WTC11 (cell line): ENCODE results near the gene AANAT. TPM values are rescaled to one million over a fixed set of nuclear protein-coding genes. Genes with fewer than 3 reads are reported as not detected.

Source experiments
- ATAC-seq: fragments of 200-7000 bp; cut with Tn5 transposase; 2 replicates; pipeline ENCODE4 v1.10.0; 2021; ENCODE audit warnings: mild to moderate bottlenecking, moderate library complexity
- CTCF ChIA-PET: fragments of 300-600 bp; sonication (Branson Sonifier 250); formaldehyde crosslinking; loops from one replicate; lab custom pipeline; 2021; ENCODE audit warnings: antibody characterized with exemption; lab: Charles Lee
- POLR2A ChIA-PET: fragments of 350-600 bp; sonication (Branson Sonifier 250); formaldehyde crosslinking; loops from one replicate; lab custom pipeline; 2021; ENCODE audit warnings: antibody characterized with exemption; lab: Charles Lee
- DNase-seq: peaks from one replicate; pipeline ENCODE4 v3.0.0; 2021; ENCODE audit warnings: low spot score
- H3K27ac Mint-ChIP-seq: 2 replicates; pipeline ENCODE4 v1.8.0; 2021; ENCODE audit warnings: mixed read lengths
- H3K27me3 Mint-ChIP-seq: 2 replicates; pipeline ENCODE4 v1.8.0; 2021; ENCODE audit warnings: low read depth, mild to moderate bottlenecking, moderate library complexity, mixed read lengths
- H3K36me3 Mint-ChIP-seq: 2 replicates; pipeline ENCODE4 v1.8.0; 2021; ENCODE audit warnings: mixed read lengths
- H3K4me1 Mint-ChIP-seq: 2 replicates; pipeline ENCODE4 v1.8.0; 2022; ENCODE audit warnings: mixed read lengths
- H3K4me3 Mint-ChIP-seq: 2 replicates; pipeline ENCODE4 v1.8.0; 2021; ENCODE audit warnings: mild to moderate bottlenecking, moderate library complexity, mixed read lengths
- H3K9me3 Mint-ChIP-seq: 2 replicates; pipeline ENCODE4 v1.8.0; 2021; ENCODE audit warnings: mixed read lengths
- FOXJ3 ChIP-seq: sonication (generic); formaldehyde crosslinking; IDR thresholded peaks from 2 replicates; pipeline ENCODE4 v1.9.0; 2021; ENCODE audit warnings: missing genetic modification reagents, mild to moderate bottlenecking, borderline replicate concordance
- FOXK1 ChIP-seq: sonication (generic); formaldehyde crosslinking; IDR thresholded peaks from 2 replicates; pipeline ENCODE4 v1.8.0; 2022; ENCODE audit warnings: mild to moderate bottlenecking, moderate library complexity, missing genetic modification reagents
- FOXP1 ChIP-seq: sonication (generic); formaldehyde crosslinking; IDR thresholded peaks from 2 replicates; pipeline ENCODE4 v1.8.0; 2022; ENCODE audit warnings: missing genetic modification reagents, mild to moderate bottlenecking, moderate library complexity, borderline replicate concordance
- JUN ChIP-seq: sonication (generic); formaldehyde crosslinking; IDR thresholded peaks from 2 replicates; pipeline ENCODE4 v1.8.0; 2023; ENCODE audit warnings: mild to moderate bottlenecking, missing genetic modification reagents
- SP1 ChIP-seq: sonication (generic); formaldehyde crosslinking; conservative IDR thresholded peaks from 2 replicates; pipeline ENCODE4 v1.8.1; 2022; ENCODE audit warnings: missing genetic modification reagents
- TEAD4 ChIP-seq: sonication (generic); formaldehyde crosslinking; IDR thresholded peaks from 2 replicates; pipeline ENCODE4 v1.8.0; 2022; ENCODE audit warnings: mild to moderate bottlenecking, missing genetic modification reagents
- TP53 ChIP-seq: sonication (generic); formaldehyde crosslinking; IDR thresholded peaks from 2 replicates; pipeline ENCODE4 v1.8.1; 2023; ENCODE audit warnings: mild to moderate bottlenecking, missing genetic modification reagents
- ZNF121 ChIP-seq: sonication (generic); formaldehyde crosslinking; IDR thresholded peaks from 2 replicates; pipeline ENCODE4 v1.8.0; 2023; ENCODE audit warnings: missing genetic modification reagents
- ZNF138 ChIP-seq: sonication (generic); formaldehyde crosslinking; conservative IDR thresholded peaks from 2 replicates; pipeline ENCODE4 v1.8.1; 2022; ENCODE audit warnings: mild to moderate bottlenecking, moderate library complexity, missing genetic modification reagents
- ZNF671 ChIP-seq: fragments of 250-450 bp; sonication (Bioruptor Pico); IDR thresholded peaks from 2 replicates; pipeline ENCODE4 v1.8.0; 2021; ENCODE audit warnings: mild to moderate bottlenecking
- total RNA-seq: library from RNA; stranded (reverse); gene quantifications from 3 replicates; pipeline ENCODE4 v1.2.3, GENCODE V29; 2021
- TF ChIP-seq, protein P1 (sequence below): sonication (generic); formaldehyde crosslinking; IDR thresholded peaks from 2 replicates; pipeline ENCODE4 v1.8.1; 2023; ENCODE audit warnings: mild to moderate bottlenecking, missing genetic modification reagents
- TF ChIP-seq, protein P2 (sequence below): fragments of 250-450 bp; sonication (Bioruptor Pico); IDR thresholded peaks from 2 replicates; pipeline ENCODE4 v1.9.0; 2021; ENCODE audit warnings: mild to moderate bottlenecking, borderline replicate concordance
- TF ChIP-seq, protein P3 (sequence below): sonication (generic); formaldehyde crosslinking; conservative IDR thresholded peaks from 2 replicates; pipeline ENCODE4 v1.8.1; 2022; ENCODE audit warnings: mild to moderate bottlenecking, missing genetic modification reagents
- TF ChIP-seq, protein P4 (sequence below): sonication (generic); formaldehyde crosslinking; IDR thresholded peaks from 2 replicates; pipeline ENCODE4 v1.8.0; 2023; ENCODE audit warnings: missing genetic modification reagents, mild to moderate bottlenecking, borderline replicate concordance
- TF ChIP-seq, protein P5 (sequence below): sonication (generic); formaldehyde crosslinking; IDR thresholded peaks from 2 replicates; pipeline ENCODE4 v1.8.1; 2022; ENCODE audit warnings: low read depth, missing genetic modification reagents, borderline replicate concordance

Gene AANAT
- total RNA-seq, 1 experiment from 2014 or later: 0.17 TPM

DNA sequence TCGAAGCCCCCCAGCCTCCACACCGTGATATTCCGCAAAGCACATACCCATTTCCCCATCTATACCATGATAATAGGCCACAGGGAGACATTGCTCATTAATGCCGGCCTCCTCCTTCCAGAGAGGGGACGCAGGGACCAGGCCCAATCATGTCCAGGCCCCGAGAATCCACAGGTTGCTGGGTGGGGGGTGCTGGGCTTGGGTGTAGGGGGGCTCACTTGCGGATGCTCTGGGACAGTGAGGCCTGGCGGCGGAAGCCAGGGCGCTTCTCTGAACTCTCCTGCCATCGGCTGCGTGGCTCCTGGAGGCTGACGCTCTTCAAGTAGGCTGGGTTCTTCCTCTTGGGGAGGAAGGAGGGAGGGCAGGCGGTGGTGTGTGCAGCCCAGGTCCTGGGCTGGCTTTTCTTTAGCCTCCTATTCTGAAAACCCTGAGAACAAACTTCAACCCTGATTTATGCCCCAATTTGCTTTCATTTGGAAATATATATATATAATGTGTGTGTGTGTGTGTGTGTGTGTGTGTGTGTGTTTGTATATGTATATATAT, 12.2 kb downstream of the AANAT start (continued):
- TF ChIP-seq, protein P1, sequence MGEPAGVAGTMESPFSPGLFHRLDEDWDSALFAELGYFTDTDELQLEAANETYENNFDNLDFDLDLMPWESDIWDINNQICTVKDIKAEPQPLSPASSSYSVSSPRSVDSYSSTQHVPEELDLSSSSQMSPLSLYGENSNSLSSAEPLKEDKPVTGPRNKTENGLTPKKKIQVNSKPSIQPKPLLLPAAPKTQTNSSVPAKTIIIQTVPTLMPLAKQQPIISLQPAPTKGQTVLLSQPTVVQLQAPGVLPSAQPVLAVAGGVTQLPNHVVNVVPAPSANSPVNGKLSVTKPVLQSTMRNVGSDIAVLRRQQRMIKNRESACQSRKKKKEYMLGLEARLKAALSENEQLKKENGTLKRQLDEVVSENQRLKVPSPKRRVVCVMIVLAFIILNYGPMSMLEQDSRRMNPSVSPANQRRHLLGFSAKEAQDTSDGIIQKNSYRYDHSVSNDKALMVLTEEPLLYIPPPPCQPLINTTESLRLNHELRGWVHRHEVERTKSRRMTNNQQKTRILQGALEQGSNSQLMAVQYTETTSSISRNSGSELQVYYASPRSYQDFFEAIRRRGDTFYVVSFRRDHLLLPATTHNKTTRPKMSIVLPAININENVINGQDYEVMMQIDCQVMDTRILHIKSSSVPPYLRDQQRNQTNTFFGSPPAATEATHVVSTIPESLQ (CRISPR knock-in tag): no peak
- no peak for TF ChIP-seq ZNF138 (CRISPR knock-in tag)
- TF ChIP-seq FOXK1: no peak
- no peak for TF ChIP-seq JUN (CRISPR knock-in tag)
- TF ChIP-seq, protein P2, sequence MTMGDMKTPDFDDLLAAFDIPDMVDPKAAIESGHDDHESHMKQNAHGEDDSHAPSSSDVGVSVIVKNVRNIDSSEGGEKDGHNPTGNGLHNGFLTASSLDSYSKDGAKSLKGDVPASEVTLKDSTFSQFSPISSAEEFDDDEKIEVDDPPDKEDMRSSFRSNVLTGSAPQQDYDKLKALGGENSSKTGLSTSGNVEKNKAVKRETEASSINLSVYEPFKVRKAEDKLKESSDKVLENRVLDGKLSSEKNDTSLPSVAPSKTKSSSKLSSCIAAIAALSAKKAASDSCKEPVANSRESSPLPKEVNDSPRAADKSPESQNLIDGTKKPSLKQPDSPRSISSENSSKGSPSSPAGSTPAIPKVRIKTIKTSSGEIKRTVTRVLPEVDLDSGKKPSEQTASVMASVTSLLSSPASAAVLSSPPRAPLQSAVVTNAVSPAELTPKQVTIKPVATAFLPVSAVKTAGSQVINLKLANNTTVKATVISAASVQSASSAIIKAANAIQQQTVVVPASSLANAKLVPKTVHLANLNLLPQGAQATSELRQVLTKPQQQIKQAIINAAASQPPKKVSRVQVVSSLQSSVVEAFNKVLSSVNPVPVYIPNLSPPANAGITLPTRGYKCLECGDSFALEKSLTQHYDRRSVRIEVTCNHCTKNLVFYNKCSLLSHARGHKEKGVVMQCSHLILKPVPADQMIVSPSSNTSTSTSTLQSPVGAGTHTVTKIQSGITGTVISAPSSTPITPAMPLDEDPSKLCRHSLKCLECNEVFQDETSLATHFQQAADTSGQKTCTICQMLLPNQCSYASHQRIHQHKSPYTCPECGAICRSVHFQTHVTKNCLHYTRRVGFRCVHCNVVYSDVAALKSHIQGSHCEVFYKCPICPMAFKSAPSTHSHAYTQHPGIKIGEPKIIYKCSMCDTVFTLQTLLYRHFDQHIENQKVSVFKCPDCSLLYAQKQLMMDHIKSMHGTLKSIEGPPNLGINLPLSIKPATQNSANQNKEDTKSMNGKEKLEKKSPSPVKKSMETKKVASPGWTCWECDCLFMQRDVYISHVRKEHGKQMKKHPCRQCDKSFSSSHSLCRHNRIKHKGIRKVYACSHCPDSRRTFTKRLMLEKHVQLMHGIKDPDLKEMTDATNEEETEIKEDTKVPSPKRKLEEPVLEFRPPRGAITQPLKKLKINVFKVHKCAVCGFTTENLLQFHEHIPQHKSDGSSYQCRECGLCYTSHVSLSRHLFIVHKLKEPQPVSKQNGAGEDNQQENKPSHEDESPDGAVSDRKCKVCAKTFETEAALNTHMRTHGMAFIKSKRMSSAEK (CRISPR knock-in tag): no peak
- TF ChIP-seq, protein P3, sequence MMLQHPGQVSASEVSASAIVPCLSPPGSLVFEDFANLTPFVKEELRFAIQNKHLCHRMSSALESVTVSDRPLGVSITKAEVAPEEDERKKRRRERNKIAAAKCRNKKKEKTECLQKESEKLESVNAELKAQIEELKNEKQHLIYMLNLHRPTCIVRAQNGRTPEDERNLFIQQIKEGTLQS (CRISPR knock-in tag): no peak

DNA sequence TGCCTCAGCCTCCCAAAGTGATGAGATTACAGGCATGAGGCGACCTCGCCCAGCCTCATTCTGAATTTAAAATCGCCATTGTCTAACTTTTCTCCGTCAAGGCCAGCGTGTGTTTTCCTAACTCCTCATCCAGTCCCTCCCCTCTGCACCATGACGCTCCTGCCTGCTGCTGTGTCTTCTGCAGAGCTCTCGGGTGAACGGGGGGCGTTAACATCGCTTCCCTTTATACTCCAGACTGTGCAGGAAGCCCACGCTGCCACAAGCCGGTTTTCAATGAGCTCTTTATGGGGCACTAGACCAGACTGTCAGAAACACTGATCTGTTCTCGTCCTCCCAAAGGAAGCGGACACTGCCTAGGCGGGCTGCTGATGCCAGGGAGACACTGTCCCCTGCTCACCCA, 13.2 kb downstream of the AANAT start:
- H3K4me3 Mint-ChIP-seq: no peak overlapping the region
- H3K27ac Mint-ChIP-seq: peak overlapping the region; percentile 86; the same call in 1 of the 2 replicates
- TF ChIP-seq TP53 (no peak), FOXK1 (no peak), ZNF121 (CRISPR knock-in tag) (no peak), ZNF671 (CRISPR knock-in tag) (no peak), FOXP1 (CRISPR knock-in tag) (no peak), FOXJ3 (no peak), SP1 (no peak), TEAD4 (CRISPR knock-in tag) (no peak)
- TF ChIP-seq, protein P4, sequence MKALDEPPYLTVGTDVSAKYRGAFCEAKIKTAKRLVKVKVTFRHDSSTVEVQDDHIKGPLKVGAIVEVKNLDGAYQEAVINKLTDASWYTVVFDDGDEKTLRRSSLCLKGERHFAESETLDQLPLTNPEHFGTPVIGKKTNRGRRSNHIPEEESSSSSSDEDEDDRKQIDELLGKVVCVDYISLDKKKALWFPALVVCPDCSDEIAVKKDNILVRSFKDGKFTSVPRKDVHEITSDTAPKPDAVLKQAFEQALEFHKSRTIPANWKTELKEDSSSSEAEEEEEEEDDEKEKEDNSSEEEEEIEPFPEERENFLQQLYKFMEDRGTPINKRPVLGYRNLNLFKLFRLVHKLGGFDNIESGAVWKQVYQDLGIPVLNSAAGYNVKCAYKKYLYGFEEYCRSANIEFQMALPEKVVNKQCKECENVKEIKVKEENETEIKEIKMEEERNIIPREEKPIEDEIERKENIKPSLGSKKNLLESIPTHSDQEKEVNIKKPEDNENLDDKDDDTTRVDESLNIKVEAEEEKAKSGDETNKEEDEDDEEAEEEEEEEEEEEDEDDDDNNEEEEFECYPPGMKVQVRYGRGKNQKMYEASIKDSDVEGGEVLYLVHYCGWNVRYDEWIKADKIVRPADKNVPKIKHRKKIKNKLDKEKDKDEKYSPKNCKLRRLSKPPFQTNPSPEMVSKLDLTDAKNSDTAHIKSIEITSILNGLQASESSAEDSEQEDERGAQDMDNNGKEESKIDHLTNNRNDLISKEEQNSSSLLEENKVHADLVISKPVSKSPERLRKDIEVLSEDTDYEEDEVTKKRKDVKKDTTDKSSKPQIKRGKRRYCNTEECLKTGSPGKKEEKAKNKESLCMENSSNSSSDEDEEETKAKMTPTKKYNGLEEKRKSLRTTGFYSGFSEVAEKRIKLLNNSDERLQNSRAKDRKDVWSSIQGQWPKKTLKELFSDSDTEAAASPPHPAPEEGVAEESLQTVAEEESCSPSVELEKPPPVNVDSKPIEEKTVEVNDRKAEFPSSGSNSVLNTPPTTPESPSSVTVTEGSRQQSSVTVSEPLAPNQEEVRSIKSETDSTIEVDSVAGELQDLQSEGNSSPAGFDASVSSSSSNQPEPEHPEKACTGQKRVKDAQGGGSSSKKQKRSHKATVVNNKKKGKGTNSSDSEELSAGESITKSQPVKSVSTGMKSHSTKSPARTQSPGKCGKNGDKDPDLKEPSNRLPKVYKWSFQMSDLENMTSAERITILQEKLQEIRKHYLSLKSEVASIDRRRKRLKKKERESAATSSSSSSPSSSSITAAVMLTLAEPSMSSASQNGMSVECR (CRISPR knock-in tag): no peak
- TF ChIP-seq, protein P1 (CRISPR knock-in tag): no peak
- TF ChIP-seq, protein P5, sequence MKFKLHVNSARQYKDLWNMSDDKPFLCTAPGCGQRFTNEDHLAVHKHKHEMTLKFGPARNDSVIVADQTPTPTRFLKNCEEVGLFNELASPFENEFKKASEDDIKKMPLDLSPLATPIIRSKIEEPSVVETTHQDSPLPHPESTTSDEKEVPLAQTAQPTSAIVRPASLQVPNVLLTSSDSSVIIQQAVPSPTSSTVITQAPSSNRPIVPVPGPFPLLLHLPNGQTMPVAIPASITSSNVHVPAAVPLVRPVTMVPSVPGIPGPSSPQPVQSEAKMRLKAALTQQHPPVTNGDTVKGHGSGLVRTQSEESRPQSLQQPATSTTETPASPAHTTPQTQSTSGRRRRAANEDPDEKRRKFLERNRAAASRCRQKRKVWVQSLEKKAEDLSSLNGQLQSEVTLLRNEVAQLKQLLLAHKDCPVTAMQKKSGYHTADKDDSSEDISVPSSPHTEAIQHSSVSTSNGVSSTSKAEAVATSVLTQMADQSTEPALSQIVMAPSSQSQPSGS: no peak
- CTCF ChIA-PET: interaction anchor here (1.4 kb wide), 1 partner anchor 42 kb away, joined by 4 read pairs; no protein-coding TSS in a partner anchor
- H3K27me3 Mint-ChIP-seq: no peaks in the 10 kb centered on the region
- H3K36me3 Mint-ChIP-seq: no peaks in the 10 kb centered on the region
- ATAC-seq (no peak), DNase-seq (no peak)
- no peaks in the 10 kb centered on the region for H3K4me1 Mint-ChIP-seq
- no peaks in the 10 kb centered on the region for H3K9me3 Mint-ChIP-seq
- POLR2A ChIA-PET: no interaction called here
